Hippocampal formation (tissue), 2 donors: ENCODE data around the gene GPR107.

Experiments
- DNase-seq, 2 donors: peaks; one replicate each; lab custom pipeline; 2025; lab: John Stamatoyannopoulos, UW

The GPR107 gene

DNA sequence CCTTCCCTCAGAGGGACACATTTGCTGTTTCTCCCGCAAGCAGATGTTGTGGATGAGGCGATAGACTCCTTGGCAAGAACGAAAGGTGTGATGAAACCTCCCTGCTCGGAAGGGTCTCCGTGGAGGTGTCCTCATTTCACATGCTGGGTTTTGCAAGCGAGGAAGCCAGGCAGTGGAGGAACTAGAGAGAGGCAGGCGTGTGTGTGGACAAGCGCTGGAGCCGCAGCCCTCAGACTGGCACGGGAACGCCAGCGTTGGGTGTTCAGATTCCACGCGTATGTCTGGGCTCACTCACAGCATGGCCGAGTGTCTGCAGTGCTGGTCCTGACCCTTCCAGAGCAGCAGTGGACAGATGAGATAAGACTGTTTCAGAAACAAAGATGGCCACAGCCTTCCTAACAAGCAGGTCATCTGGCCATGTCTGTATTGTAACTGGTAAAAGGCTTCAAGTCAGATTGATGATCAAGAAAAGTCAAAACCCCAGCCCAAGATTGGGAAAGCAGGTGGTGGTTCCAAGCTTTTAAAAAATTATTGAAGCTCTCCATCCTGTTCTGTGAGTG lies 83.5 kb downstream of the GPR107 start:
- no peak for DNase-seq

DNA sequence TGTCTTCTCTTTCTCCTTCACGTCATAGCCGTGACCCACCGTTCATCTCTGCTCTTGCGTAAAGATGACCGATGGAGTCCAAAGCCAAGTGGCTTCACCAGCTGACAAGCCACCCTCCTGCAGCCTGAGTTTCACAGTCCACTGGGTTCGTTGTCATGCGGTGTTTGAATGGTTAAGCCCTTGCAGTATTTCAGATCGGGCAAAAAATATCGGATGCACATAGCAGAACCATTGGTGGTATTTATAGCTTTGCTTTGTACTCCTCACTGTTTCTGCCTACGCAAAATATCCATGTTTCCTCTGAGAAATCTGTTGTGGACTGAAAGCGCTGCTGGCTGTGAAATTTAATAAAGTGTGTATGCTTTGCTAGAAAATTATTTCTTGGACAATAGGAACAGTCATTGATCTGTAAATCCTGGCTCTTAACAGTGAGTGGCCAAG lies 84.0 kb downstream of the GPR107 start:
- DNase-seq, result peak in 1 of 2 donors; percentile 59

DNA sequence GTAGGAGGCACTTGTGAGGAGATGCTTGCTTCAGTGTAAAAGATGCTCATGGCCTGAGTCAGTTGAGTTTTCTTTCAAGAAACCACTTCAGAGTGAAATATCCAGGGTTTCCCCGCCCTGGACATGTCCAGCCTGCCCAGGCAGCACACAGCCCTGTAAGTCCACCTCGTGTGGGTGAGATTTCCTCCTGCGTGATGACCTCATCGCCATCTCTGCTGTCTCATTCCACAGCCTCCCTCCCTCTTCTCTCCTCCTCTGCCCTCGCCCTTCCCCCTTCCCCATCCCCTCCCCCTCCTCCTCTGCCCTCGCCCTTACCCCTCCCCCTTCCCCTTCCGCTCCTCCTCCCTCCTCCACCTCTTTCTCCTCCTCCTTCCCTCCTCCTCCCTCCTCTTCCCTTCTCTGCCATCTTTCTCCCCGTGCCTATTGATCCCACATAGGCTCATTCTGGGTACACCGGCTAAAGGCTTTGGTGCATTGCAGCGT lies 84.5 kb downstream of the GPR107 start:
- no peak for DNase-seq

DNA sequence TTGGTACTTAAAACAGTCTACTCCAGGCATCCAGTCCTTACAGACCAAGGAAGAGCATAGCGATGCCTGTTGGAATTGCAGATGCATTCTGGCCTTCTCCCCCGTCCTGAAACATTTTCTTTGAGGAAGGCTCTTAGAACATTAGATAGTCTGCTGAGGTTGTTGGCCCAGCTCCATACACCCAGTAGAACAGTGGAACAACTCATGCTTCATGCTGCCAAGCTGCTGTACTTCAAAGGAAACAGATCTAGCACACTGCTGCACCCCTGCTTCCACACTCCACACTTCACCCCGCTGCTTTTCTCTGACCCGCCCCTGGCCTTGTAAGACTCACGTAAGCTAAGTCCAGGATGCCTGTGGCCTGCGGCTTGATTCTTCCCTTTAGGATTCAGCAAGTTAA lies 85.1 kb downstream of the GPR107 start:
- DNase-seq, result peak; percentile 22 to 70

DNA sequence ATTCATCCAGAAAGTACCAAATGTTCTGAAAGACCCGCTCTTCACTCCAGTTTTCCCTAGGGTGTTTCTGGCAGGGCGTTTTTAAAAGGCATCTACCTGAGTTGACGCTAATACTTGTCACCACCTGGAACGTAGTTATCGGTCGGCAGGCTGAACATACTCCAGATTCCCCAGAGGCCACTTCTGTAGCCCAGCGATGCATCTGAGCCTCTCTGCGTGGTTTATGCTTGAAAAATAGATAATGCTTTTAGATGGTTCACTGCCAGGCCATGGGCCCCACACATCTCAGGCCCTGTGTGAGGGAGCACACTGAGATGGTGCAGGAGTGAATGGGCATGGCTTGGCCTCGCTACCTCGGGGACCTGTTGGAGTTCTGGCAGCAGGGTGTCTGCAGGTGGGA lies 85.5 kb downstream of the GPR107 start:
- no peak for DNase-seq

DNA sequence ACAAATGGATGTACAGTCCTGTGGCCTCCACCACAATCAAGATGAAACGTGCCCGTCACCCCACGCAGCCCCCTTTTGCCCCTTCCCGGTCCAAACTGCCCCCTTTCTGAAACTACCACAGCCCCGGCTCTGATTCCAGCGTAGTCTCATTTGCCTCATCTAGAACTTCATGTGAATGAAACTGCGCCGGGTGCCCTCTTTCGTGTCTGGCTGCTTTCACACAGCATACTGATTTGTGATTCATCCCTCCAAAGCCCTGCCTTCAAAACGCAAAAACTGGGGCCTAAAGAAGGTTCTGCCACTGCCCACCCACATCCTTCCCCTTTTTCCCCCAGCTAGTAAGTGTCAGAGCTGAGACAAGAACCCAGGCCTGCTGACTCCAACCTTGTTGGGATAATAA lies 87.0 kb downstream of the GPR107 start:
- peak in 1 of 2 donors; percentile 35 for DNase-seq

DNA sequence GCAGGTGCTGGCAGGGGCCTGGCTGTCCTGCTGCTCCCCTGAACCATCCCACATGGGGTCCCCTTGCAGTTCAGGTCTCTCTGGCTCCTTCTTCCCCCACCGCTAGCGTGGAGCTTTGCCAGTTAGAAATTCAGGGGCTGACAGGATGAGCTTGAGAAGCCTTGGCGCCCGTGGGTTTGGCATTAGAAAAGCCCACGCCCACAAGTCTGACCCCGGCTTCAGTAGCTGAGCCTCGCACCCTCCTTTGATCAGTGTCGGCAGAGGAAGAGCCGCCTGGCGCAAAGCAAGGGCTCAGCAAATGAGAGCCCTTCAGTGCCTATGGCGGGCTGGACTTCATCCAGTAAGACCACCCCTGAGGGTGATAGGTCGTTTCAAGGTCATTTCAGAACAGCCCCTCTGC lies 88.3 kb downstream of the GPR107 start:
- DNase-seq, result no peak

DNA sequence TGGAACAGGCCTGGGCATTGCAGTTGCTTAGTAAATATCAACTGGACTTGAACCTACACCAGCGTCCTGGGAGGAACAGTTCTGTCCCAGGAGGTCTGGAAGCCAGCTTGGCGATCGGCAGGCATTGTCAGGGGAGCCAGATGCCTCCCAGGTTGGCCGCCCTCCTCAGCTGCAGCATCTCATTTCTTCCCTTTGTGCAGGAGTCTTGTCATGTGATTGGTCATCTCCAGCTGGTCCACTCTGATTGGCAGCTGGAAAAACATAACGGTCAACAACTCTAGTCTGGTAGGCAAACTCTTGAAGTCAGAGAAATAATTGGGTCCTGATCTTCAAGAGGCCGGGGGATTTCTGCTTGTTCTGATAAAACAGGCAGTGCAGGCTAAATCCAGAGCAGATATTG lies 88.9 kb downstream of the GPR107 start:
- DNase-seq, result no peak

DNA sequence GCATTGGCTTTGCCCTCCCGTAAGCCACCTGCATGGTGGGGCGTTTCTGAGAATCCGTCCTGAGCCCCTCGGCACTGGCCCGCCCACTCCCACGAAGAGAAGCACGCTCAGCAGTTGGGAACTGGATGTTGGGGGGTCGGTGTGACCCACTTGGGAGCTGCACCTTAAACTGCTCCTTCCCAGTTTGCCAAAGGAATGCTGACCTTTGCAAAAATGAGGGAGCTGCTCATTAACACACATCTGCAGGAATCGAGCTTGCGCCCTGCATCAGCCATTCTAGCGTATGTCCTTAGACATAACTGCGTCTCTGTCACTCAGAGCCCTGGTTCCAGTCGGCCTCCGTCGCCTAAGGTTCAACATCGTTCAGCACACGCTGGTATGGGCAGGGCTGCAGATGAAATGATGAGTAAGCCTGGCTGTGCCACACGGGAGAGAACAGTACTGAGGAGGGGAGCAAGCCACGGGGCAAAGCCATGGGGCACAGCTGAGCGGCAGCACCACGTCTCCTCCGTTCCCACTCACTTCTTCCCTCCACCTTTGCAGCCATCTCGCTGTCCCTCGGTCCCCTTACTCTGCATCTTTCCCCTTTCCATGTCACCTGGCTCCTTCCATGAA lies 89.7 kb downstream of the GPR107 start:
- DNase-seq, result no peak

DNA sequence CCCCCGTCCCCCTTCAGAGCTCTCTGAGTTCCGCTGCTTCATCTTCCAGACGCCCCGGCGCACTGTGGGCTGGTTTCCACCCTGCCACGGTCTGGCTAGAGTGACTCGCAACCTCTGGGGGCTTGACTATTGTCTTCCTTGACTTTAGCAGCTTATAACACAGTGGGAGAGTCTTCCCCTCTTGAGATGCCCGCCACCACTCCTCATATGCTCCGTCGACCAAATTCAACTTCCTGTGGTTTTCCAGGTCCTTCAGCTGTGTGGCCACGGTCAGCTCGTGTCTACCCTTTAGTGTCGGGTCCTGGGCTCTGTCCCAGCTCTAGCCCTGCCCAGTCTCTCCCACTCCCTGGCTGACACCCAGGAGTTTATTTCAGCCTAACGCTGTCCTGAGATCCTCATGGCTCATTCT lies 90.3 kb downstream of the GPR107 start:
- no peak for DNase-seq

DNA sequence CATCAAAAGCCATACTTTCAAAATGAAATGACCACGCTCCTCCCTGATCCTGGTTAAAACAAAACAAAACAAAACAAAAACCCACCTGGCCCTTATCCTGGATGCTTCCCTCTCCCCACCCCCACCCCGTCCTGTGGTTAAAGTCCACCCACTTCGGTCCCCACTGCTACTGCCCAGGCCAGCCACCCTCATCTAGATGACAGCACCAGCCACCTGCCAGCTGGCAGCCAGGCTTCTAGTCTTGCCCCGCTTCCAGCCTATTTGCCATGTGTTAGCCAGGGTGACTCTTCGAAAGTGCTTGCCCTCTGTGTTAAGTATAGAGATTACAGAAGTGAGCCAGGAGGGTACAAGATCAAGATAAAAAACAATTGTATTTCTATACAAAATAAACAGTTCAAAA lies 91.0 kb downstream of the GPR107 start:
- DNase-seq, result no peak

DNA sequence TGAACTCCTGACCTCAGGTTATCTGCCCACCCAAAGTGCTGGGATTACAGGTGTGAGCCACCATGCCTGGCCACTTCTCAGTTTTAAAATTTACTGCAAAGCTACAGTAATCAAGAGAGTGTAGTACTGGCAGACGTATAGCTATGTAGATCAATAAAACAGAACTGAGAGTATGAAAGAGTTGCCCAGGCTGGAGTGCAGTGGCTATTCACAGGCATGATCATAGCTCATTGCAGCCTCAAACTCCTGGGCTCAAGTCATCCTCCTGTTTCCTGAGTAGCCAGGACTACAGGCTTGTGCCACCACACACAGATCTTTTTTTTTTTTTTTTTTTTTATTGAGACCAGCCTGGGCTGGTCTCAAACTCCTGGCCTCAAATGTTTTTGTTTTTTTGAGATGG lies 92.0 kb downstream of the GPR107 start:
- no peak for DNase-seq

DNA sequence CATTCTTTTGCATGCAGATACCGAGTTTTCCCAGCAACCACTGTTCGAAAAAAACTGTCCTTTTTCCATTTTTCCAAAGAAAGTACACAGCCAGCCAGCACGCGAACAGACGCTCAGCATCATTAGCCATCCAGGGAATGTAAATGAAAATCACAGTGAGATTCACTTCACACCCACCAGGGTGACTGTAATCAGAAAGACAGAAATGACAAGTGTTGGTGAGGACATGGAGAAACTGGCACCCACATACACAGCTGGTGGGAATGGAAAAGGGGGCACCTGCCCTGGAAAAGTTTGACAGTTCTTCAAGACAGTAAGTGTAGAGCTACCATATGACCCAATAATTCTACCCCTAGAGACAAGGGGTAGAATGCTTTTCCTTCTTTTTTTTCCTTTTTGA lies 93.5 kb downstream of the GPR107 start:
- no peak for DNase-seq

DNA sequence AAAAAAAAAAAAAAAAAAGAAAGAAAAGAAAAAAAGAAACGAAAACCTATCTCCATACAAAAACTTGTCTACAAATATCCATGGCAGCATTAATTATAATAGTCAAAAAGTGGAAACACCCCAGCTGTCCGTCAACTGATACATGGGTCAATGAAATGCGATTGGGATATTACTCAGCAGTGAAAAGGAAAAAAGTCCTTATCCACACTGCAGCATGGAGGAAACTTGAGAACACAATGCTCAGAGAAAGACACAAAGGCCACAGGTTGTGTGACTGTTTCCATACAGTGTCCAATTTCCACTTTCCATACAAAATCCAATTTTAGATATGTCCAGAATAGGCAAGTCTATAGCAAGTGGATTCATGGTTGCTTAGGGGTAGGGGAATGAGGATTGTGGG lies 94.2 kb downstream of the GPR107 start:
- no peak for DNase-seq

DNA sequence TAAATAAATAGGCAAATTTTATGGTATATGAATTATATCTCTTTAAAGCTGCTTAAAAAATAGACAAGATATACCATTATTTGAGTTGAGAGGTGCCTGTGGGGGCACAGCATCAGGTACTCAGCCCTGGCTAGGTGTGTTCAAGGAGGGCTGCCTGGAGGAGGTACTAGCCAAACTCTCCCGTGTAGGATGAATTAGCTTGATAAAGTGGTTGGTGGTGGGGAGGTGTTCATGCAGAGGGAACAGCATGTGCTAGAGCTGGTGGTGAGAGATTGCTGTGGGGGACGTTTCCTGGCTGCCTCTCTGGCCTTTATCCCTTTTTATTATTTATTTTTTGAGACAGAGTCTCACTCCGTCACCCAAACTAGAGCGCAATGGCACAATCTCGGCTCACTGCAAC lies 95.3 kb downstream of the GPR107 start:
- DNase-seq, result no peak

DNA sequence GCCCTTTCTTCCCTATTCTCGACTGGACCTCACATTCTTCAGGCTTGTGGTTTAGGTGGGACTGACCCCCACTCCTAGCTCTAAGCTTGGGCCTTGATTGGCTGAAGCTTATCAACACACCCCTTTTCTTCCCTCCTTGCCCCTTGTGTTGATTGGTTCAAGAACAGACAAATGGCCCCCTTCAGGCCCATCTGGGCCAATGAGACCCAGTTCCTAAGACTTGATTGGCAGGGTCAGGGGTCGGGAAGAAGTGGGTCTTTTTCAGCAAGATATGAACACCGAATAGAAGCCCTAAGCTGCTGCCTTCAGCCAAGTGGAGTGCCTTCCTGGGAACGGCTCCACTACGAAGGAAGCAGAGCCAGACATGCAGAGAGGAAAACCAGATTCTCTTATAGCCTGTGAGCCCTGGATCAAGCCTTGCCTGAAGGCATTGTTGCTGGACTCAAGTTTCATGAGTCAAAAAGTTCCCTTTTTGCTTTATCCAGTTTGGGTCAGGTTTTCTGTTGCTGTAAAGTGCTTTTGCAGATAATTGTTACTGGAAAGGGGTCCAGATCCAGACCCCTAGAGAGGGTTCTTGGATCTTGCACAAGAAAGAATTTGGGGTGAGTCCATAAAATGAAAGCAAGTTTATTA lies 96.1 kb downstream of the GPR107 start:
- DNase-seq, result no peak

DNA sequence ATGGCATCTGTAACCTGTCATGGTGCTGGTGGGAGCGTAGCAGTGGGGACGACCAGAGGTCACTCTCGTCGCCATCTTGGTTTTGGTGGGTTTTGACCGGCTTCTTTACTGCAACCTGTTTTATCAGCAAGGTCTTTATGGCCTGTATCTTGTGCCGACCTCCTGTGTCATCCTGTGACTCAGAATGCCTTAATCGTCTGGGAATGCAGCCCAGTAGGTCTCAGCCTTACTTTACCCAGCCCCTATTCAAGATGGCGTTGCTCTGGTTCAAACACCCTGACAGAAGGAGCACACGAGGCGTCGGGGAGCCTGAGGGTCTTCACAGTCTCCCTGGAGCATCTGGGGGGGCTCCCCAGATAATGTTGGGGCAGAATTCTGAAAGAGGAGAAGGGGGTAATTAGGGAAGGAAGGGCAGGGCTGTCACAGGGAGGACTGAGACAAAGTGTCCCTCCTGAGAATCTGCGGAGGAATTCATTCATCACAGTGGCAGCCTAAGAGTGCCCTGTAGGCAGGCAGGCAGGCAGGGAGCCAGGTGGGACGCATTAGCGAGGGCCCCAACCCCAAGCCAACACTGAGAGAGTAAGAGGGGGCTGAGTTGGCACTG lies 97.2 kb downstream of the GPR107 start:
- no peak for DNase-seq

DNA sequence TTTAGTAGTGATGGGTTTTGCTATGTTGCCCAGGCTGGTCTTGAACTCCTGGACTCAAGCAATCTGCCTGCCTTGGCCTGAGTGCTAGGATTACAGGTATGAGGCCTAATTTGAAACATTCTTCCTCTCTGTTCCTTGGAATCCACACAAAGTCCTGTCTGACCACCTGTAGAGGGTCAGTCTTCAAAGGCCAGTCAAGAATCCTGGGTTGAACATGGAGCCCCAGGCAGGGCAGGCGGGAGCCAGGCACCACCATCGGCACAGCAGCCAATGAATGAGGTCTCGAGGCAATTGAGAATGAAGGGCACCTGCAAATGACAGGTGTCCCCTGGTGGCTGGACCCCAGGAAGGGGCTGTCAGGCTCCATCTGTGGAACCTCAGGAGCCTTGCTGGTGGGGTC lies 101.1 kb downstream of the GPR107 start:
- DNase-seq, result no peak

DNA sequence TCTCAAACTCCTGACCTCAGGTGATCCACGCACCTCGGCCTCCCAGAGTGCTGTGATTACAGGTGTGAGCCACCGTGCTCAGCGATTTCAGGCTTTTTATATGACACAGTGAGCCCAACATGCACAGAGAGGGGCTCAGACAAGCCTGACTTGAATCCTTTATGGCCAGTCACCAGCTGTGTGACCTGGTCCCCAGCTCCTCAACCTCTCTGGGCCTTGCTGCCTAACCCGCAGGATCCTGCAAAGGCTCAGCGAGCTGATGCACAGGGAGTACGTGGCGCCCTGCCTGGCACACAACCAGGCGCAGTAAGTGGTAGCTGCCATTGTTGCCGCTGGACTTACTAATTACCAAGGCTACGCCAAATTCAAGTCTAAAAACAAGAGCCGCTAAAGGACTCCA lies 101.9 kb downstream of the GPR107 start:
- no peak for DNase-seq

DNA sequence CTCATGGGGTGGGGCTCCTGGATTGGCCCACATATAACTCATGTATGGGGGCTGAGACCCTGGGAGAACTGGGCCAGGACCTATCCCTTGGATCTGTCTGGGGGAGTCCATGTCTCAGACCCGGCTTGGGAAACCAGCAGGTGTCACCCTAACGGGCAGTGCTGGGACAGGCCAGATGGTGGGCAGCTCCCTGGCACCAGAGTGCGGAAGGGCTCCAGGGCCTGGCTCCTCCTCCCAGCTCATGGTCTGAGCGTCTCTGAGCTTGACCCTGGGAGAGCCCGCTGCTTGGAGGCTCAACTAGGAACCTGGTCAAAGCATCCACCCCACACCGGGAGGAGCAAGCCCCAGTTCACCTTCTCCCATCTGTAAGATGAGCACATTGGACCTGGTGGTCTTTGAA lies 103.0 kb downstream of the GPR107 start:
- DNase-seq, result no peak

DNA sequence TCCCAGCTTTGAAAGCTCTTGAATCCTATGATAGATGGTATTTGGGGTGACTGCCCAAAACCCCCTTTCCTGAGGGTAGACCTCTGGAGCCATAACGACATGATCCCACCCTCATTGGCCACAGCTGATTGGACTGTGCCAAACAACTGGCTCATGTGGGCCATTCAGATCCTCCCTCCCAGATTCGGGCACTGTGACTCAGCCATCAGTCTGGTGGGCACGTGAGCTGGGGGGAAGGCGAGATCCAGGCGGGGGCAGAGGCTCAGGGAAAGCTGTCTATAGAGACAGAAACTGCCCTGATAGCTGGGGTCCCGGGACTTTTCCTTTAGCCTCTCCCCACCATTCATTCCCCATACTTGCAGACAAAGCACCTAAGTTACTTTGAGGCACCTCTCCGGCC lies 103.4 kb downstream of the GPR107 start:
- no peak for DNase-seq

DNA sequence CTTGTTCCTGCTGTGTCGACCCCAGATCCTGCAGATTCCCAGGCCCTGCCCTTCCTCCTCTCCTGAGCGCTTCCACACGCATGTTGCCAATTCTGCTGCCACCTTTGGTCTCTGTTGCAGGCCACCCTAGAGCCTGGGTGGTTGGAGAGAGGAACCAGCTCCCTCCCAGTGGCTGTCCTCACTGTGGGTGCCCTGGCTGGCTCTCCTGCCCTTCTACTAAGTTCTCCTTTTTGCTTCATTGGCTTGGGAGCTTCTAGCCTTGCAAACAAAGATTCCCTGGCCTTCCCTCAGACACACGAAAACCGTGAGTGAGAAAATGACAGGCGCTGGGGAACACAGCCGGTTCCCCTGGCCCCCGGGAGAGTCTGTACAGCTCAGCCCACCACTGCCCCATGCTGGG lies 104.3 kb downstream of the GPR107 start:
- DNase-seq, result no peak

DNA sequence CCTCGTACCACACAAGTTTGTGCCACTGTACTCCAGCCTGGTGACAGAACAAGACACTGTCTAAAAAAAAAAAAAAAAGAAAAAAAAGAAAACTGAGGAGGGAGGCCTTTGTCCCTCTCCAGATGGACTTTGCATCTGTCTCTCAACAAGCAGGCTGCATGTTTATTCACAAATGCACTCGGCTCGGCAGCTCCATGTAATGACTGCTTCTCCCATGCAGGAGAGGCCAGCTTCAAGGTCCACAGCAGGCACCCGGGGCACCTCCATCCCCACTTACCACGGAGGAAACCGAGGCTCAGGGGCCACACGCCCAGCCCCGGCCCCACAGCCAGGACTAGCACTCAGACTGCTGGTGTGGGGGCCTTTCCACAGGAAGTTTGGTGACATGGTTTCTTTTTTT lies 105.4 kb downstream of the GPR107 start:
- no peak for DNase-seq
